ENCODE measurements around the gene RFX7. TPM values are rescaled to one million over a fixed set of nuclear protein-coding genes. Genes with fewer than 3 reads are reported as not detected.
A peak's percentile ranks its signal among the peaks of the same experiment; 100 is the strongest.

RFX7 gene
- total RNA-seq, 1 experiment from 2014 or later: 8.7 TPM

DNA sequence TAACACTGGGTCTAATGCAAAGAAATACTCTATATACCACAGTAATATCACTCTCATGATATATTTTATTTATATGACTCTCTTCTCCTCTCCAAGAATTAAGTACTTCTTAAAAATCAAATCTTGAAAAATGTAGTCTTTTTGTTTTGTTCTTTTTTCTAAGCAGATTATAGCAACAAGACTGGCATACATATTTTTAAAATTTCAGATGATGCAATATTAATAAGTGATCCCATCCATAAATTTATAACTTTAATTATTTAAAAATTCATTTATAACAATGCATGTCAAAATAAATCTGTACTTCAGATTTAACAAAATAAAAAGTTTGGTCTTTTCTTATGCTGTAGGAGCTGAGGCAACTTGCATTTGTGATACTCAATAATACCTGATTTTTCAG is 155.3 kb downstream of the RFX7 start:
- no peak for DNase-seq
- no peaks in the 10 kb centered on the region for H3K27me3 ChIP-seq (ENCODE audit: control insufficient read depth, insufficient read depth, low read length)
- H3K4me3 ChIP-seq (ENCODE audit: insufficient read depth, low read depth, low read length): no peak overlapping the region
- H3K36me3 ChIP-seq (replicated peaks; ENCODE audit: control insufficient read depth, insufficient read depth, low read length): peaks cover under 1% of the 10 kb centered on the region; the same call in 1 of the 2 replicates

DNA sequence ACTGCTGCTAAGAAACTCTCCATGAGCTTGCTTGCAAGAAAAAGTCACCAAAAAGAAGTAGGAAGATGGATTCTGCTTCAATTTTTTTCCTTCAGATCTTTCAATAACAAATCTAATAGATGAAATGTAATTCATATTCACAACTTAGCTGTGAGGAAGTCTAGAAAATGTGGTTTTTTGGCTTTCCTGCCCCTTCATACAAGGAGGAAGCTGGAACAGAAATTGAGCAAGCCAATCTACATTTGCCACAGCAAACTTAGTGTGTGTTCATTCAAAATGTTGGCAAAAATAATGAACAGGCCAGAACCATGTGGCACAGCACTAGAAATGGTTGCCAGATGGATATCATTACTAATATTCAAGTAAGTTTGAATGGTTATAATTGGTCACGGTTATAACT is 157.1 kb downstream of the RFX7 start:
- no peaks in the 10 kb centered on the region for H3K36me3 ChIP-seq (replicated peaks; ENCODE audit: control insufficient read depth, insufficient read depth, low read length)
- no peak for DNase-seq
- no peak overlapping the region for H3K4me3 ChIP-seq (ENCODE audit: insufficient read depth, low read depth, low read length)
- no peaks in the 10 kb centered on the region for H3K27me3 ChIP-seq (ENCODE audit: control insufficient read depth, insufficient read depth, low read length)

DNA sequence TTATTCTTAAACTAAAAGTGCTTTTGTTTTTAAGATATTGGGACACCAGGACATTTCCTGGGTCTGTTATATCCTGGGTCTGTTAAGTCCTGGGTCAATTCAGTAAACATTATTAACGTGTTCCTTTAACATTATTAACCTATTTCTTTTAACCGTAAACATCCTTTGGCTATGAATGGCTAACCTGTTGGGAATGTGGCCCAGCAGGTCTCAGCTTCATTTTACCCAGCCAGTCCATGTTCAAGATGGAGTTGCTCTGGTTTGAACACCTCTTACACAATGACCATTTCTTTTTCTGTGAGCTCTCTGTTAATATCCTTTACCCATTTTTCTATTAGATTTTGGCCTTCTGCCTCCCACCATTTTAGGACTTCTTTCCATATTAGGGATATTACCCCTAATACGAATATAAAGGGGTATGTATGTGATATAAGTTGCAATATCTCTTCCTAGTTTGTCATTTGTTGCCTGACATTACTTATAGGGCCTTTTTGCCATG is 161.4 kb downstream of the RFX7 start:
- no peak for DNase-seq
- H3K27me3 ChIP-seq (ENCODE audit: control insufficient read depth, insufficient read depth, low read length): no peaks in the 10 kb centered on the region
- no peaks in the 10 kb centered on the region for H3K36me3 ChIP-seq (replicated peaks; ENCODE audit: control insufficient read depth, insufficient read depth, low read length)
- no peak overlapping the region for H3K4me3 ChIP-seq (ENCODE audit: insufficient read depth, low read depth, low read length)

DNA sequence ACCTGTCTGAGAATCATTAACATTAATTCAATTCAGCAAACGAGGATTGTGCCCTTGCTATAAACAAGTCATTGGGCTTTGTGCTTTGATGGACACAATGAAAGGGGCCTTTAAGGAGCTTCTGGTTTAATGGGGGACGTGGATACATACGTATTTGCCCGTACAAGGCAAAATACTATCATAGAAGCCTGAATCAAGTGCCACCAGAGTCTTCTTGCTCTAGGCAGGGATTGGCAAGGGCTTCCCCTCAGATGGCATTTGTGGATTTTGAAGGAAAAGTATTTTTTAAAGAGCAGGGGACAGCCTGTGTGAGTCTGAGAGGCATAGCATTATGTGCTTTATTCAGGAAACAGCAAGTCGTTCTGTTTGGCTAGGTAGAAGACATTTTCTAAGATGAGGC is 166.6 kb downstream of the RFX7 start:
- no peaks in the 10 kb centered on the region for H3K36me3 ChIP-seq (replicated peaks; ENCODE audit: control insufficient read depth, insufficient read depth, low read length)
- no peak for DNase-seq
- no peaks in the 10 kb centered on the region for H3K27me3 ChIP-seq (ENCODE audit: control insufficient read depth, insufficient read depth, low read length)
- H3K4me3 ChIP-seq (ENCODE audit: insufficient read depth, low read depth, low read length): no peak overlapping the region

DNA sequence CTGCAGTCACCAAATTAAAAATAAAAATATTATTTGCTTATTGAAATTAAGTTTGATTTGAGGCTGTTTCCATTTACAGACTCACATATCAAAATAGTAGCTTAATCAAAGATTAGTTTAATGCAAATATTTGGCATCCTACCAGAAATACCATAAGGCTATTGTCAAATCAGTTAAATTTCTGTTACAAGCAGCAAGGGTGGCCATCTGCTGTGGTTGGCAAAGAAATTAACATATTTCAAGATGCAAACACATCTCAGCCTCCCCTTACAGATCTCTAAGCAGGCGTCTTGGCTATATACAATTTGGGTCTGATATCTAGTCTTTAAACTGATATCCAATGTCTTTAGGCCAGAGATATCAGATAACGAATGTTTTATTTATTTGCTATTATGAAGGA is 167.0 kb downstream of the RFX7 start:
- no peaks in the 10 kb centered on the region for H3K36me3 ChIP-seq (replicated peaks; ENCODE audit: control insufficient read depth, insufficient read depth, low read length)
- DNase-seq: no peak
- H3K4me3 ChIP-seq (ENCODE audit: insufficient read depth, low read depth, low read length): no peak overlapping the region
- H3K27me3 ChIP-seq (ENCODE audit: control insufficient read depth, insufficient read depth, low read length): no peaks in the 10 kb centered on the region

DNA sequence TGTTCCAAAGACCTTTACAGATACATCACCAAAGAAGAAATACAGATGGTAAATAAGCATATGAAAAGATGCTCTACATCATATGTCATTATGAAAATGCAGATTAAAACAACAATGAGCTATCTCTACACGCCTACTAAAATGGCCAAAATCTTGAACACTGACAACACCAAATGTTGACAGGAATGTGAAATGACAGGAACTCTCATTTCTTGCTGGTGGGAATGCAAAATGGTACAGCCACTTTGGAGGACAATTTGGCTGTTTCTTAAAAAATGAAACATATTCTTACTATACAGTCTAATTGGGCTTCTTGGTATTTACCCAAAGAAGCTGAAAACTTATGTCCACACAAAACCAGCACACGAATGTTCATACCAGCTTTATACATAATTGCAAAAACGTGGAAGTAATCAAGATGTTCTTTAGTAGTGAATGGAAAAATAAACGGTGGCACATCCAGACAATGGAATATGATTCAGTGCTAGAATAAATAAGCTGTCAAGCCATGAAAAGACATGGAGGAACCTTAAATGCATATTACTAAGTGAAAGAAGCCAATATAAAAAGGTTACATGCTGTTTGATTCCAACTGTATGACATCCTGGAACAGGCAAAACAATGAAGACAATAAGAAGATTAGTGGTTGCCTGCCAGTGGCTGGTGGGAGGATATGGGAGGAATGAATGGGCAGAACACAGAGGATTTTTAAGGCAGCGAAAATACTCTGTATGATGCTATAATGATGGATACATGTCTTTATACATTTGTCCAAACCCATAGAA is 169.0 kb downstream of the RFX7 start:
- Histone ChIP-seq H3K36me3 (replicated peaks; ENCODE audit: control insufficient read depth, insufficient read depth, low read length) (no peaks in the 10 kb centered on the region), H3K4me3 (ENCODE audit: insufficient read depth, low read depth, low read length) (no peak overlapping the region), H3K27me3 (ENCODE audit: control insufficient read depth, insufficient read depth, low read length) (no peaks in the 10 kb centered on the region)
- DNase-seq: no peak

DNA sequence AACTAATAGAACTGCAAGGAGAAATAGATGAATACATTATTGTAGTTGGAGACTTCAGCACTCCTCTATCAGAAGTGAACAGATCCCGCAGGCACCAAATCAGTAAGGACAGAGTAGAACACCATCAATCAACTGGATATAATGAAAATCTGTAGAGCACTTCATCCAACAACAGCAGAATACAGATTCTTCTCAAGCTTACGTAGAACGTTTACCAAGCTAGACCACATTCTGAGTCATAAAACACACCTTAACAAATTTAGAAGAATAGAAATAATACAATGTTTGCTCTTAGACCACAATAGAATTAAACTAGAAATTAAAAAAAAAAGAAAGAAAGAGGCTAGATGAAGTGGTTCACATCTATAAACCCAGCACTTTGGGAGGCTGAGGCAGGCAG is 179.5 kb downstream of the RFX7 start:
- no peaks in the 10 kb centered on the region for H3K36me3 ChIP-seq (replicated peaks; ENCODE audit: control insufficient read depth, insufficient read depth, low read length)
- DNase-seq: no peak
- no peak overlapping the region for H3K4me3 ChIP-seq (ENCODE audit: insufficient read depth, low read depth, low read length)
- H3K27me3 ChIP-seq (ENCODE audit: control insufficient read depth, insufficient read depth, low read length): no peaks in the 10 kb centered on the region

DNA sequence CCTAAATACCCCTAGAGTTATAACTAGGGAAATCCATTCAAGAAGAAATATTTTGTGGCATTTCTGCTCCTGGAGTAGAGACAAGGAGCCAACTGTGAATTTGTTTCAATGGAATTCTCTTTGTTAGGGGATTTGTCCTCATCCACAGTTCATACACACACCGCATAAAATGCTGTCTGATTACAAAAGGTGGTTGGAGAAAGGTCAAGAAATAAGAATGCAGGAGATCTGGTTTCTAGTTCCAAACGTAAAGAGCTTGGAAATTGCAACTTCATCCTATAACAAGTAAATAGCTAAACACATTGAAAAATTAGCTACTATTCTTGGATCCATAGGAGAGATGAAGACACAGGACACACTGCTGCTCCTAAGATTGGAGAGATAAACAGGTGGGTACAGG is 184.0 kb downstream of the RFX7 start:
- no peak for DNase-seq
- Histone ChIP-seq H3K36me3 (replicated peaks; ENCODE audit: control insufficient read depth, insufficient read depth, low read length) (no peaks in the 10 kb centered on the region), H3K27me3 (ENCODE audit: control insufficient read depth, insufficient read depth, low read length) (no peaks in the 10 kb centered on the region), H3K4me3 (ENCODE audit: insufficient read depth, low read depth, low read length) (no peak overlapping the region)

DNA sequence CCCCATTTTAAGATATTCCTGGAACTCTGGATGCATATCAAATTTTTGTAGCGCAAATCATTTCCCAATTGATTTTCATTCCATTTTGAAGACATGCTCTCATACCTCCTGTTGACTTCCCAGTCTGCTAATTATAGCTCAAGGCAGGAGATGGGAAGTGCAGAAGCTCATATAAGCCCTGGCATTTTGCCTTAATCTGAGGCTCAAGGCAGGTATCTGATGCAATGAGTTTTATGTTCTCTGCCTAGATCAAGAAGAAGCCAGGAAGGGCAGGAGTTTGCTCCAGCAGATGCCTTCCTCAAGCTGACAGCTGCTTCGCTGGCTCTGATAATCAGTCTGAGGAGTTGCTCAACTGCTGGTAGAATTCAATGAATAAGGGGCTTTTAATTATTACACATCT is 184.7 kb downstream of the RFX7 start:
- Histone ChIP-seq H3K27me3 (ENCODE audit: control insufficient read depth, insufficient read depth, low read length) (no peaks in the 10 kb centered on the region), H3K4me3 (ENCODE audit: insufficient read depth, low read depth, low read length) (no peak overlapping the region), H3K36me3 (replicated peaks; ENCODE audit: control insufficient read depth, insufficient read depth, low read length) (no peaks in the 10 kb centered on the region)
- no peak for DNase-seq

DNA sequence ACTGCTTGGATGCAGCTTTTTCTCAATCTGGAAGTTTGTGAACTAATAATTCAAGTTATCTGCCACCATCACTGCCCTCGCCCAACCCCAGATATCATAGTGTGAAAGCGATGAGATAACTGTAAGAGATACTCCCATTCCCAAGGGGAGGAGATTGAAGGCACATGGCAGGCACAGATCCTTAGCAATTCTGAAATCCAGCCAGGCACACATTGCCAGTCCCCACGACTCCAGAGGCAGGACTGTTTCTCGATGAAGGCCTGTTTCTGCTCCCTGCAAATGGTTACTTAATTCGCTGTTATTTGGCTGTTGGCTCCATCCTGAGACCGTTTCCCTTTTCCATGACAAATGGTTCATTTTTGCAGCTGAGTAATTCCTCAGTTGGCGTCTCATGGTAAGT is 187.1 kb downstream of the RFX7 start:
- Histone ChIP-seq H3K36me3 (replicated peaks; ENCODE audit: control insufficient read depth, insufficient read depth, low read length) (no peaks in the 10 kb centered on the region), H3K27me3 (ENCODE audit: control insufficient read depth, insufficient read depth, low read length) (no peaks in the 10 kb centered on the region)
- DNase-seq: no peak

DNA sequence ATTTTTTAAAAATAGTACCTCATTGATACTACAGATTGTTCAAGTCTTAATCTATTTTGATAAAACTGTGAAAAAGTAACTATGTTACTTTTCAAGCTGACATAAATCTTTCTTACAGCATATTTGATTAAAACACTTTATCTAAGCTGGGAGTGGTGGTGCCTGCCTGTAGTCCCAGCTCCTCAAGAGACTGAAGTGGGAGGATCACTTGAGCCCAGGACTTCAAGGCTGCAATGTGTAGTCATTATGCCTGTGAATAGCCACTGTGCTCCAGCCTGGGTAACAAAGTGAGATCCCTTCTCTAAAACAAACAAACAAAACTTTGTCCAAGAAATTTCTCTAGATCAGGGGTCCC is 190.7 kb downstream of the RFX7 start:
- DNase-seq: no peak
- no peaks in the 10 kb centered on the region for H3K36me3 ChIP-seq (replicated peaks; ENCODE audit: control insufficient read depth, insufficient read depth, low read length)
- H3K27me3 ChIP-seq (ENCODE audit: control insufficient read depth, insufficient read depth, low read length): no peaks in the 10 kb centered on the region
- H3K4me3 ChIP-seq (ENCODE audit: insufficient read depth, low read depth, low read length): no peak overlapping the region

More for the DNA sequence above, 187.1 kb downstream of the RFX7 start:
- H3K4me3 ChIP-seq (ENCODE audit: insufficient read depth, low read depth, low read length): no peak overlapping the region

DNA sequence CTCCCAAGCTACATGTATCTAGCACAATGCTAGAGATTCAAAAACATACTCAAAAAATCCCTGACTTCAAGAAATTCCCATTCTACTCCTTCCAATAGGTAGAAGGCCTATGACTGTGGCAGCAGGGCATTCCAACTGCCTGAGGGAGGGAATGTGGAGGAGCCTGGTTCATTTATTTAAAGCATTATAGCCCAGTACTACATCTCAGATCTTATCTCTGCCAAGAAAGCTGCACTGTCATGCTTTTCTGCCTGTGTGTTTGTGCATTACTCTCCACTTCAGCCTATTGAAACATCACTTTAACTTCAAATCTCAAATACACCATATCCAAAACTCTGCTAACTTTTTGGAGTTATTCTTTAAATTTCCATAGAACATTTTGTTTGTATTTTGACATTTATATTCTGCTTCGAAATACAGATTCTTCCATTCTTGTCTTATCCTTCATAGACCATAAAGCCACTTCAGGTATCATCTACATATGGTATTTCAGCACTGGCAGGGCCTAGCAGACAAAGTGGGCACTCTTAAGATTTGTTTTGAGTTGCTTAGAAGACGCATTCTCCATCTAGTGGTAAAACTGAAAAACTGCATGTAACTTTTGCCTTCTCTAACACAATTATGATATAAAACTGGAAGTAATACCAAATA is 191.2 kb downstream of the RFX7 start:
- peak; percentile 44 for DNase-seq
- no peaks in the 10 kb centered on the region; the same call in 1 of the 2 replicates for H3K36me3 ChIP-seq (replicated peaks; ENCODE audit: control insufficient read depth, insufficient read depth, low read length)
- no peak overlapping the region for H3K4me3 ChIP-seq (ENCODE audit: insufficient read depth, low read depth, low read length)
- H3K27me3 ChIP-seq (ENCODE audit: control insufficient read depth, insufficient read depth, low read length): no peaks in the 10 kb centered on the region

DNA sequence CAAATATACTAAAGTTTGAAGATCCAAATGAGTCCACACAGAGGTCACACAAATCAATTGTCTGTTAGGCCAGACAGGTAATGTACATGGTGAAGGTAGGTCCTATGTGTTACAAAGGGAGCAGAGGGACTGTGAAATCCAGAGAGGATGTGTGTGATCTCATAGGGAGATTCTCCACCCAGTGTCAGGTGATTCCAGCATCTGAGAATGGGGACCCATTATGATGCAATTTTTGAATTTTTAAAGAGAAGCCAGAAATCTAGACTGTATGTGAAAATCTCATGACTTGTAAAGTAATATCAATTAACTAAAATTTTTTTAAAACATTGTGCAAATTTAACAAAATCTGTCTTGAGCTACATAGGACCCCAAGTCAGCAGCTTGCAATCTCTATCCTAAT is 192.0 kb downstream of the RFX7 start:
- no peak overlapping the region for H3K4me3 ChIP-seq (ENCODE audit: insufficient read depth, low read depth, low read length)

DNA sequence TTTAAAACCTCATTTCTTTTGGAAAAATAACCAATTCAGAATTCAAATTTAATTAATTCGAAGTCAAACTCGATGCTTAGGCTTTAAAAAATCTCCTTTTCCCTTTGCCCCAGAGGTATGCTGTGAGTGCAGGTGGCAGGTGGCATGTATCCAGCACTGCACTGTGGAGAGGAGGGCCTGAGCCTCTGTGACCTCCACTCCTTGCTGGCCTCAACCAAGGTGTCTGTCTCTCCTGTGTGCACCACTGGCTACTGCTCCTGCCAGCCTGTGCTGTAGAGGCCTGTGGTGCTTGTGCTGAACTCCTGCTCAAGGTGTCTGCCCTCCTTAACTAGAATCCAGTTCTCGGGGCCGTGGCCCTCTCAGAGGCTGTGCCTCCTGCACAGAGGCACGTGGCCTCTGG is 194.1 kb downstream of the RFX7 start:
- DNase-seq: no peak
- no peaks in the 10 kb centered on the region; the same call in 1 of the 2 replicates for H3K36me3 ChIP-seq (replicated peaks; ENCODE audit: control insufficient read depth, insufficient read depth, low read length)
- no peak overlapping the region for H3K4me3 ChIP-seq (ENCODE audit: insufficient read depth, low read depth, low read length)
- no peaks in the 10 kb centered on the region for H3K27me3 ChIP-seq (ENCODE audit: control insufficient read depth, insufficient read depth, low read length)

More for the DNA sequence above, 192.0 kb downstream of the RFX7 start:
- no peak for DNase-seq
- H3K36me3 ChIP-seq (replicated peaks; ENCODE audit: control insufficient read depth, insufficient read depth, low read length): no peaks in the 10 kb centered on the region; the same call in 1 of the 2 replicates
- no peaks in the 10 kb centered on the region for H3K27me3 ChIP-seq (ENCODE audit: control insufficient read depth, insufficient read depth, low read length)

DNA sequence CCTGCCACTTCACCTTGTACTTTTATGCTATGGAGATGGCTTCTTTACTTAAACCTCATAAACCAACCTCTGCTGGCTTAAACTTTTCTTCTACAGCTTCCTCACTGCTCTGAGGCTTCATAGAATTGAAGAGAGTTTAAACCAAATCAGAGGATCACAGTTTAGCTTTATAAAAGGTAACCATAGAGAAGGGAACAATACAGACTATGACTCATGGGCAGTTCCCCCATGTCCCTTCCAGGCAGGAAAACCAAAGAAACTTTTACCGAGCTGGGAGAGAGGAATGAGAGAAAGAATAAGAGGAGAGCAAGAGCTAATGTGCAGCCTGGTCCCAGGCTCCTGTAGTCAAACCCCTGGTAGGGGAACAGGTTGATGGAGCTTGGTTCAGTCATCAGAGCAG is 196.3 kb downstream of the RFX7 start:
- Histone ChIP-seq H3K27me3 (ENCODE audit: control insufficient read depth, insufficient read depth, low read length) (no peaks in the 10 kb centered on the region), H3K4me3 (ENCODE audit: insufficient read depth, low read depth, low read length) (no peak overlapping the region), H3K36me3 (replicated peaks; ENCODE audit: control insufficient read depth, insufficient read depth, low read length) (no peaks in the 10 kb centered on the region; the same call in 1 of the 2 replicates)
- DNase-seq: no peak
